Memory B cell (primary cell): ENCODE data around the gene MYO7A.

ENCODE experiments used
- ATAC-seq: fragments of 150-1000 bp; cut with Tn5 transposase; 2 replicates; pipeline ENCODE4 v1.10.0; 2021; ENCODE audit warnings: low read depth, mild to moderate bottlenecking, moderate library complexity
- DNase-seq, 2 donors: peaks; one replicate each; pipeline ENCODE4 v3.0.0; 2022; ENCODE audit warnings: low spot score in 2 of 2
- H3K27ac Mint-ChIP-seq: one replicate; pipeline ENCODE4 v1.8.0; 2022; ENCODE audit warnings: mild to moderate bottlenecking, moderate library complexity, mixed read lengths
- H3K27me3 Mint-ChIP-seq: one replicate; pipeline ENCODE4 v1.8.0; 2022; ENCODE audit warnings: mixed read lengths
- H3K36me3 Mint-ChIP-seq: one replicate; pipeline ENCODE4 v1.8.0; 2022; ENCODE audit warnings: mild to moderate bottlenecking, mixed read lengths
- H3K4me1 Mint-ChIP-seq: one replicate; pipeline ENCODE4 v1.8.0; 2022; ENCODE audit warnings: mixed read lengths
- H3K4me3 Mint-ChIP-seq: one replicate; pipeline ENCODE4 v1.8.0; 2022; ENCODE audit warnings: mild to moderate bottlenecking, moderate library complexity, mixed read lengths
- H3K9me3 Mint-ChIP-seq: one replicate; pipeline ENCODE4 v1.8.0; 2022; ENCODE audit warnings: mixed read lengths

MYO7A gene

GRCh38 chr11:77175021-77175842 lies 47.2 kb downstream of the MYO7A start:
- Mint-ChIP-seq H3K27me3 (no peaks in the 10 kb centered on the region), H3K4me1 (peaks cover 9% of the 10 kb centered on the region), H3K4me3 (no peak overlapping the region), H3K27ac (no peak overlapping the region), H3K36me3 (no peaks in the 10 kb centered on the region), H3K9me3 (peaks cover 4% of the 10 kb centered on the region)
- no peak for ATAC-seq
- DNase-seq: no peak

GRCh38 chr11:77175869-77176539 lies 48.0 kb downstream of the MYO7A start:
- no peak overlapping the region for H3K4me3 Mint-ChIP-seq
- no peaks in the 10 kb centered on the region for H3K27me3 Mint-ChIP-seq
- DNase-seq: no peak
- no peak for ATAC-seq
- H3K4me1 Mint-ChIP-seq: peaks cover 9% of the 10 kb centered on the region
- no peaks in the 10 kb centered on the region for H3K36me3 Mint-ChIP-seq
- peaks cover 4% of the 10 kb centered on the region for H3K9me3 Mint-ChIP-seq
- no peak overlapping the region for H3K27ac Mint-ChIP-seq

- no peaks in the 10 kb centered on the region for H3K27me3 Mint-ChIP-seq
- ATAC-seq (no peak), DNase-seq (no peak)
- no peaks in the 10 kb centered on the region for H3K36me3 Mint-ChIP-seq
- H3K27ac Mint-ChIP-seq: no peak overlapping the region
- peaks cover 4% of the 10 kb centered on the region for H3K9me3 Mint-ChIP-seq
- peaks cover 9% of the 10 kb centered on the region for H3K4me1 Mint-ChIP-seq
- no peak overlapping the region for H3K4me3 Mint-ChIP-seq
Measured at GRCh38 chr11:77176996-77177395, 49.0 kb downstream of the MYO7A start.

GRCh38 chr11:77178150-77178549 lies 50.1 kb downstream of the MYO7A start:
- Mint-ChIP-seq H3K27ac (no peak overlapping the region), H3K36me3 (no peaks in the 10 kb centered on the region), H3K4me3 (no peak overlapping the region), H3K4me1 (peaks cover 9% of the 10 kb centered on the region), H3K9me3 (peaks cover 4% of the 10 kb centered on the region), H3K27me3 (peaks cover 3% of the 10 kb centered on the region)
- ATAC-seq: no peak
- no peak for DNase-seq

- ATAC-seq (no peak), DNase-seq (no peak)
- peaks cover 9% of the 10 kb centered on the region for H3K4me1 Mint-ChIP-seq
- peaks cover 4% of the 10 kb centered on the region for H3K9me3 Mint-ChIP-seq
- no peak overlapping the region for H3K4me3 Mint-ChIP-seq
- H3K36me3 Mint-ChIP-seq: no peaks in the 10 kb centered on the region
- H3K27me3 Mint-ChIP-seq: peaks cover 3% of the 10 kb centered on the region
- H3K27ac Mint-ChIP-seq: no peak overlapping the region
Measured at GRCh38 chr11:77179048-77179447, 51.0 kb downstream of the MYO7A start.

GRCh38 chr11:77179681-77180080 lies 51.6 kb downstream of the MYO7A start:
- no peaks in the 10 kb centered on the region for H3K36me3 Mint-ChIP-seq
- peaks cover 3% of the 10 kb centered on the region for H3K27me3 Mint-ChIP-seq
- DNase-seq (no peak), ATAC-seq (no peak)
- peaks cover 4% of the 10 kb centered on the region for H3K9me3 Mint-ChIP-seq
- no peak overlapping the region for H3K27ac Mint-ChIP-seq
- no peak overlapping the region for H3K4me3 Mint-ChIP-seq
- peaks cover 9% of the 10 kb centered on the region for H3K4me1 Mint-ChIP-seq

GRCh38 chr11:77180346-77180745 lies 52.3 kb downstream of the MYO7A start:
- no peak for DNase-seq
- H3K36me3 Mint-ChIP-seq: no peaks in the 10 kb centered on the region
- H3K9me3 Mint-ChIP-seq: peaks cover 4% of the 10 kb centered on the region
- H3K4me3 Mint-ChIP-seq: no peak overlapping the region
- no peak for ATAC-seq
- H3K27me3 Mint-ChIP-seq: peaks cover 3% of the 10 kb centered on the region
- peaks cover 8% of the 10 kb centered on the region for H3K4me1 Mint-ChIP-seq
- no peak overlapping the region for H3K27ac Mint-ChIP-seq

- Mint-ChIP-seq H3K36me3 (no peaks in the 10 kb centered on the region), H3K4me3 (no peak overlapping the region), H3K27me3 (peaks cover 3% of the 10 kb centered on the region), H3K4me1 (peaks cover 2% of the 10 kb centered on the region), H3K27ac (no peak overlapping the region), H3K9me3 (peaks cover 4% of the 10 kb centered on the region)
- DNase-seq: no peak
- no peak for ATAC-seq
Measured at GRCh38 chr11:77181226-77181625, 53.2 kb downstream of the MYO7A start.

GRCh38 chr11:77181799-77182541 lies 53.9 kb downstream of the MYO7A start:
- no peaks in the 10 kb centered on the region for H3K4me1 Mint-ChIP-seq
- DNase-seq (no peak), ATAC-seq (no peak)
- no peak overlapping the region for H3K27ac Mint-ChIP-seq
- H3K27me3 Mint-ChIP-seq: peaks cover 3% of the 10 kb centered on the region
- H3K4me3 Mint-ChIP-seq: no peak overlapping the region
- no peaks in the 10 kb centered on the region for H3K36me3 Mint-ChIP-seq
- H3K9me3 Mint-ChIP-seq: peaks cover 4% of the 10 kb centered on the region

GRCh38 chr11:77182542-77183430 lies 54.7 kb downstream of the MYO7A start:
- no peaks in the 10 kb centered on the region for H3K36me3 Mint-ChIP-seq
- ATAC-seq (no peak), DNase-seq (no peak)
- no peak overlapping the region for H3K4me3 Mint-ChIP-seq
- H3K27ac Mint-ChIP-seq: no peak overlapping the region
- H3K9me3 Mint-ChIP-seq: peaks cover 4% of the 10 kb centered on the region
- H3K27me3 Mint-ChIP-seq: peaks cover 3% of the 10 kb centered on the region
- no peaks in the 10 kb centered on the region for H3K4me1 Mint-ChIP-seq

GRCh38 chr11:77183431-77183984 lies 55.5 kb downstream of the MYO7A start:
- H3K27me3 Mint-ChIP-seq: peaks cover 3% of the 10 kb centered on the region
- no peak overlapping the region for H3K27ac Mint-ChIP-seq
- H3K4me3 Mint-ChIP-seq: no peak overlapping the region
- ATAC-seq: no peak
- H3K9me3 Mint-ChIP-seq: no peaks in the 10 kb centered on the region
- H3K4me1 Mint-ChIP-seq: no peaks in the 10 kb centered on the region
- H3K36me3 Mint-ChIP-seq: no peaks in the 10 kb centered on the region
- DNase-seq: no peak

- ATAC-seq: no peak
- Mint-ChIP-seq H3K4me3 (no peak overlapping the region), H3K9me3 (no peaks in the 10 kb centered on the region), H3K27ac (no peak overlapping the region), H3K27me3 (peaks cover 3% of the 10 kb centered on the region), H3K4me1 (no peaks in the 10 kb centered on the region), H3K36me3 (no peaks in the 10 kb centered on the region)
- DNase-seq: no peak
Measured at GRCh38 chr11:77184136-77184860, 56.3 kb downstream of the MYO7A start.

- Mint-ChIP-seq H3K9me3 (no peaks in the 10 kb centered on the region), H3K27me3 (peaks cover 3% of the 10 kb centered on the region), H3K27ac (no peak overlapping the region), H3K4me1 (no peaks in the 10 kb centered on the region), H3K36me3 (no peaks in the 10 kb centered on the region), H3K4me3 (no peak overlapping the region)
- DNase-seq (no peak), ATAC-seq (no peak)
Measured at GRCh38 chr11:77186302-77186701, 58.3 kb downstream of the MYO7A start.
